Cerebellar nuclear complex (tissue), 1 donor: ENCODE measurements around the gene VAMP8.

ENCODE experiments used
- DNase-seq, 2 experiments: peaks; one replicate each; lab custom pipeline; 2025; lab: John Stamatoyannopoulos, UW

VAMP8 gene

DNA sequence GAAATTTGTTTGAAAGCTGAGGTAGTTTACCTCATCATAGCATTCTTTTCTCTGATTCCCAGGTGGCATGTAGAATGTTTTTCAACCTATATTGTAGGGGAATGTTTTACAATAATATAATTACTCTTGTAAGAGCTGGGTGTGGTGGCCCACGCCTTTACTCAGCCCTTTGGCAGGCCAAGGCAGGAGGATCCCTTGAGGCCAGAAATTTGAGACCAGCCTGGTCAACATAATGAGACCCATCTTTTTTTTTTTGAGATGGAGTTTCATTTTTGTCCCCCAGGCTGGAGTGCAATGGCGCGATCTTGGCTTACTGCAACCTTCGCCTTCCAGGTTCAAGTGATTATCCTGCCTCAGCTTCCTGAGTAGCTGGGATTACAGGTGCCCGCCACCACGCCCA is 42.2 kb downstream of the VAMP8 start:
- DNase-seq: no peak

DNA sequence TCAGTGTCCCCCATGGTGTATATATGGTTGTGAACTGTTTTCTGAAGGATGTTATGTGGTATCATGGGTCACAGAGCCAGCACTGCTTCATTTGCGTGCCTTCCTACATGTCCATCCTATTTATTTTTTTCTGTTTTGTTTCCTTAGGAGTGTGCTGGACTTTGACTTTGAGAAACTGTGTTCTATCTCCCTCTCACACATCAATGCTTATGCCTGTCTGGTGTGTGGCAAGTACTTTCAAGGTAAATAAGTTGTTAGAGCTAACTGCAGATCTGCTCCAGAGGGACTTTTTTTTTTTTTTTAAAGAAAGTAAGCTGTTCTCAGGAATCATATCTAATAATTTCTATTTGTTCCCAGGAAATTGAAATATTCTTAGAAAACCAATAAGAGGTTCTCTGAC is 44.0 kb downstream of the VAMP8 start:
- DNase-seq: no peak

DNA sequence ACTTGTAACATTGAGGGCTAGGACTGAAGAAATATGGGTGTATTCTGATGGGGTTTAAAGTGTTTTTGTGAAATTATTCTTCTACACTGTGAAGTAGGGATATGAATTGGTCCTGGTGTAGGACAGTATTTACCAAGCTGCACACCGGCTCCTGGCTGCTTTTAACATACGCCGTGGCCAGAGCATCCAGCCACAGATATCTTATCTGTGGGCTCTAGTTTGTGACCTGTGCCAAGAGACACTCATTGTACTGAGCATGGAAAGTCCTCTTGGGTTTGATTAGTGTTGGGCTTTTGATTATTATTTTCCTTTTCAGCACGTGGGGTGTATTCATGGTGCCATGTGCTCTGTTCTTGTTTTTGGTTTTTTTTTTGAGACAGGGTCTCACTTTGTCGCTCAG is 46.6 kb downstream of the VAMP8 start:
- DNase-seq: no peak

DNA sequence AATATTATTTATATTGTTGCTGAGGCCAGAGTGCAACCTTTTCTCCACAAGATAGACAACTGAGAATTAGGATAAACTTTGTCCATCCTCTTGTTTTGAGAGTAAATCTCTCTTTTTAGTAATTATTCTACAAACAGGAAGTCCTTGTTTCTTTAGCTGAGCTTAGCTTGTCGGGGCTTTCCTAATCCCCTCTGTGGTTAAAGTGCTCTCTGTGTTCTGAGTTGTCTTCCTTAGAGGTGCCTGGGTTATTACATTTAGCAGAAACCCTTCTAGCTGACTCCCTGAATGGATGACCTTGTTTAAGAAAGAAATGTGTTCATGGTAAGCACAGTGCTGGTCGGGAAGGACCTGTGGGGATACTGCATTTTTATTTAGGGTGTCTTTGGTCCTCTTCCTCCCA is 51.3 kb downstream of the VAMP8 start:
- DNase-seq: no peak

DNA sequence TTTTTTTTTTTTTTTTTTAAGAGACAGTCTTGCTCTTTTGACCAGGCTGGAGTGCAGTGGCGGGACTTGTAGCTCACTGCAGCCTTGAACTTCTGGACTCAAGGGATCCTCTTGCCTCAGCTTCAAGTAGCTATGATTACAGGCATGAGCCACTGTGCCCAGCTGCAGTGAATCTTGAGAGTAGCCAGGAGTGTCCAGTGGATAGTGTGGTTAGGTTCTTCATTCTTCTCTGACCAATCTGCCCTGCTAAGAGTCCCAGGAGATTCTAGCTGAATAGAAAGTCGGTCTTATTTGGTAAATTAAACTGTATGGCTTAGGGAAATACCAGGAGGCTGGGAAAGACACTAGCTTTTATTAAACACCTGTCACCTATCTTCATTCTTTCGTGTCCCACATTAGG is 53.9 kb downstream of the VAMP8 start:
- no peak for DNase-seq
